ENCODE measurements around the gene PEG3.

DNA sequence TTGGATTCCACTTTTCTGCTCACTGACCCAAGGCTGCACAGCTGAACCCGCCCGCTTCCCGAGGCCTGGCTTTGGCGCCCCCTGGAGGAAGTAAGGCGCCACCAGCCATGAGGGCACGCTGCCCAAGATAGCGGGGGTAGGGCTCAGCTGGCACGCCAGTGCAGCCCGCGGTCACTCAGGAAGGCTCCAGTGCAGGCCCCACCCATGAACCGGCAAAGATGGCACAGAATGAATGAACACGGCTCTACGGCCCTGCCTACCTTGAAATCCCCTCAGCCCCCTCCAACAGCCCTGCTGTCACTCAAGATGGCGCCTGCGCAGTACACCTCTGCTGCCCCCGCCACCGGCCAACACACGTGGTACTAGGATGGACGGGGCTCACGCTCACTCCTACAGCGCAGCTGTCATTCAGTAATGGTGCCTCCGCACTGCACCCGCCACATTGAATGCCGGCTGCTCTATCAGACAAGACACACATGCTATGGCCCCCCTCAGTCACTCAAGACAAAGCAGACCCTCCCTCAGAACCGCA, 3.0 kb downstream of the PEG3 start:
- TF ChIP-seq HDAC2 (IDR thresholded peaks at IDR 0.05) (no peak), MEF2A (IDR thresholded peaks at IDR 0.05; ENCODE audit: insufficient read depth, low read depth, low read length) (no peak), RFX5 (IDR thresholded peaks at IDR 0.05; ENCODE audit: low read depth, low read length) (no peak), ZNF207 (IDR thresholded peaks at IDR 0.05; ENCODE audit: borderline replicate concordance) (no peak), MTA2 (IDR thresholded peaks at IDR 0.05; ENCODE audit: low read depth) (no peak), FOS (IDR thresholded peaks at IDR 0.05; ENCODE audit: borderline replicate concordance, extremely low read depth, insufficient read length) (no peak), TCF12 (IDR thresholded peaks at IDR 0.05; ENCODE audit: low read depth, low read length) (no peak)
- TF ChIP-seq, protein P1, sequence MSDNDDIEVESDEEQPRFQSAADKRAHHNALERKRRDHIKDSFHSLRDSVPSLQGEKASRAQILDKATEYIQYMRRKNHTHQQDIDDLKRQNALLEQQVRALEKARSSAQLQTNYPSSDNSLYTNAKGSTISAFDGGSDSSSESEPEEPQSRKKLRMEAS (IDR thresholded peaks at IDR 0.05; ENCODE audit: low read depth, low read length): no peak
- TF ChIP-seq, protein P2, sequence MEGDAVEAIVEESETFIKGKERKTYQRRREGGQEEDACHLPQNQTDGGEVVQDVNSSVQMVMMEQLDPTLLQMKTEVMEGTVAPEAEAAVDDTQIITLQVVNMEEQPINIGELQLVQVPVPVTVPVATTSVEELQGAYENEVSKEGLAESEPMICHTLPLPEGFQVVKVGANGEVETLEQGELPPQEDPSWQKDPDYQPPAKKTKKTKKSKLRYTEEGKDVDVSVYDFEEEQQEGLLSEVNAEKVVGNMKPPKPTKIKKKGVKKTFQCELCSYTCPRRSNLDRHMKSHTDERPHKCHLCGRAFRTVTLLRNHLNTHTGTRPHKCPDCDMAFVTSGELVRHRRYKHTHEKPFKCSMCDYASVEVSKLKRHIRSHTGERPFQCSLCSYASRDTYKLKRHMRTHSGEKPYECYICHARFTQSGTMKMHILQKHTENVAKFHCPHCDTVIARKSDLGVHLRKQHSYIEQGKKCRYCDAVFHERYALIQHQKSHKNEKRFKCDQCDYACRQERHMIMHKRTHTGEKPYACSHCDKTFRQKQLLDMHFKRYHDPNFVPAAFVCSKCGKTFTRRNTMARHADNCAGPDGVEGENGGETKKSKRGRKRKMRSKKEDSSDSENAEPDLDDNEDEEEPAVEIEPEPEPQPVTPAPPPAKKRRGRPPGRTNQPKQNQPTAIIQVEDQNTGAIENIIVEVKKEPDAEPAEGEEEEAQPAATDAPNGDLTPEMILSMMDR (IDR thresholded peaks at IDR 0.05 in 2 of 3, conservative IDR thresholded peaks at IDR 0.05 in 1 of 3; ENCODE audit: control insufficient read depth in 2 of 3, extremely low read depth in 1 of 3, insufficient read depth in 1 of 3, low read depth in 3 of 3, low read length in 3 of 3): no peak
- TF ChIP-seq, protein P3, sequence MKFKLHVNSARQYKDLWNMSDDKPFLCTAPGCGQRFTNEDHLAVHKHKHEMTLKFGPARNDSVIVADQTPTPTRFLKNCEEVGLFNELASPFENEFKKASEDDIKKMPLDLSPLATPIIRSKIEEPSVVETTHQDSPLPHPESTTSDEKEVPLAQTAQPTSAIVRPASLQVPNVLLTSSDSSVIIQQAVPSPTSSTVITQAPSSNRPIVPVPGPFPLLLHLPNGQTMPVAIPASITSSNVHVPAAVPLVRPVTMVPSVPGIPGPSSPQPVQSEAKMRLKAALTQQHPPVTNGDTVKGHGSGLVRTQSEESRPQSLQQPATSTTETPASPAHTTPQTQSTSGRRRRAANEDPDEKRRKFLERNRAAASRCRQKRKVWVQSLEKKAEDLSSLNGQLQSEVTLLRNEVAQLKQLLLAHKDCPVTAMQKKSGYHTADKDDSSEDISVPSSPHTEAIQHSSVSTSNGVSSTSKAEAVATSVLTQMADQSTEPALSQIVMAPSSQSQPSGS (IDR thresholded peaks at IDR 0.05; ENCODE audit: low read length): no peak
- TF ChIP-seq, protein P4, sequence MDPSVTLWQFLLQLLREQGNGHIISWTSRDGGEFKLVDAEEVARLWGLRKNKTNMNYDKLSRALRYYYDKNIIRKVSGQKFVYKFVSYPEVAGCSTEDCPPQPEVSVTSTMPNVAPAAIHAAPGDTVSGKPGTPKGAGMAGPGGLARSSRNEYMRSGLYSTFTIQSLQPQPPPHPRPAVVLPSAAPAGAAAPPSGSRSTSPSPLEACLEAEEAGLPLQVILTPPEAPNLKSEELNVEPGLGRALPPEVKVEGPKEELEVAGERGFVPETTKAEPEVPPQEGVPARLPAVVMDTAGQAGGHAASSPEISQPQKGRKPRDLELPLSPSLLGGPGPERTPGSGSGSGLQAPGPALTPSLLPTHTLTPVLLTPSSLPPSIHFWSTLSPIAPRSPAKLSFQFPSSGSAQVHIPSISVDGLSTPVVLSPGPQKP (IDR thresholded peaks at IDR 0.05; ENCODE audit: low read depth, low read length): no peak
